HepG2 (cell line): ENCODE results near the gene STAB2. TPM values are rescaled to one million over a fixed set of nuclear protein-coding genes. Genes with fewer than 3 reads are reported as not detected.

Source experiments
- ATAC-seq: fragments of 200-7000 bp; cut with Tn5 transposase; 3 replicates; pipeline ENCODE4 v1.9.1; 2020; ENCODE audit warnings: mild to moderate bottlenecking, moderate library complexity
- BruUV-seq: library from RNA; stranded (reverse); fragments of 400-500 nt; replicated peaks from 2 replicates; lab custom pipeline; 2021; lab: Mats Ljungman, UMichigan
- CTCF ChIA-PET: fragments of 300-600 bp; formaldehyde crosslinking; extraction: SDS; loops from one replicate; lab custom pipeline; 2021; ENCODE audit warnings: low total read pairs, inconsistent platforms, low intra/inter-chr PET ratio; lab: Yijun Ruan, JAX
- POLR2A ChIA-PET: fragments of 350-600 bp; sonication (Branson Sonifier 250); formaldehyde crosslinking; loops from one replicate; lab custom pipeline; 2020; ENCODE audit warnings: antibody characterized with exemption, inconsistent platforms; lab: Yijun Ruan, JAX
- DNase-seq: peaks from one replicate; pipeline ENCODE4 v3.0.0-alpha.2; 2015; ENCODE audit warnings: low spot score
- FAIRE-seq: peaks from 3 replicates; lab custom pipeline; 2011; peaks lifted over from hg19 to GRCh38; lab: Jason Lieb, UNC
- H2AFZ ChIP-seq: one replicate; pipeline ENCODE4 v1.6.1; 2011; ENCODE audit warnings: low read length, inconsistent platforms
- H3K27ac ChIP-seq: fragments of 300-600 bp; 3 replicates; pipeline ENCODE4 v1.8.0; 2011; ENCODE audit warnings: mixed run types, mild to moderate bottlenecking, mixed read lengths, low read length, inconsistent platforms; ENCODE audit not compliant: insufficient read depth; ENCODE audit errors: extremely low read length
- H3K27me3 ChIP-seq, 2 experiments: fragments of 200-600 bp in 1 of 2; 2 replicates in 1 of 2; 3 replicates in 1 of 2; pipeline versions ENCODE4 v1.6.0 to v1.8.0; 2011; ENCODE audit warnings: low read length in 2 of 2, mild to moderate bottlenecking in 2 of 2, moderate library complexity in 2 of 2, inconsistent platforms in 1 of 2; ENCODE audit not compliant: insufficient read depth in 2 of 2, control insufficient read depth in 1 of 2
- H3K36me3 ChIP-seq, 2 experiments: fragments of 200-600 bp in 1 of 2; replicated peaks in 1 of 2; 2 replicates in 1 of 2; 3 replicates in 1 of 2; pipeline versions ENCODE4 v1.5.1 to v1.8.0; 2011; ENCODE audit warnings: low read length in 2 of 2, inconsistent platforms in 1 of 2; ENCODE audit not compliant: insufficient read depth in 2 of 2, control insufficient read depth in 1 of 2
- H3K4me1 ChIP-seq: 2 replicates; pipeline ENCODE4 v1.5.1; 2012; ENCODE audit warnings: low read length, inconsistent platforms; ENCODE audit not compliant: insufficient read depth
- H3K4me2 ChIP-seq: 2 replicates; pipeline ENCODE4 v1.6.0; 2011; ENCODE audit warnings: low read depth, low read length, inconsistent platforms
- H3K4me3 ChIP-seq, 3 experiments: fragments of 200-600 bp in 1 of 3; sonication (generic), shearing (Covaris generic) in 1 of 3; replicated peaks in 1 of 3; 2 replicates each; pipeline ENCODE4 v1.5.1; 2011 to 2016; ENCODE audit warnings: low read length in 3 of 3, inconsistent platforms in 2 of 3, low read depth in 2 of 3, mild to moderate bottlenecking in 2 of 3, control low read depth in 1 of 3, mixed read lengths in 1 of 3; ENCODE audit not compliant: insufficient read depth in 1 of 3
- H3K79me2 ChIP-seq: one replicate; pipeline ENCODE4 v1.6.1; 2011; ENCODE audit warnings: low read length, inconsistent platforms; ENCODE audit not compliant: insufficient read depth
- H3K9ac ChIP-seq: 2 replicates; pipeline ENCODE4 v1.6.0; 2011; ENCODE audit warnings: mild to moderate bottlenecking, low read depth, low read length, inconsistent platforms; ENCODE audit not compliant: insufficient read depth
- H3K9me3 ChIP-seq: 2 replicates; pipeline ENCODE4 v1.5.1; 2012; ENCODE audit warnings: mild to moderate bottlenecking, low read length
- H4K20me1 ChIP-seq: 2 replicates; pipeline ENCODE4 v1.6.0; 2011; ENCODE audit warnings: inconsistent platforms, mild to moderate bottlenecking, low read length, moderate library complexity; ENCODE audit not compliant: insufficient read depth
- EP300 ChIP-seq, 3 experiments: sonication (generic) in 1 of 3; formaldehyde crosslinking in 1 of 3; IDR thresholded peaks; 2 replicates each; pipeline versions ENCODE4 v1.5.1 to v1.6.1; 2011 to 2020; ENCODE audit warnings: low read depth in 2 of 3, low read length in 2 of 3, borderline replicate concordance in 1 of 3, improper control_type of control experiment in 1 of 3, mild to moderate bottlenecking in 1 of 3, missing genetic modification reagents in 1 of 3, moderate library complexity in 1 of 3
- GRHL1 ChIP-seq: sonication (generic); formaldehyde crosslinking; conservative IDR thresholded peaks from 2 replicates; pipeline ENCODE4 v1.8.0; 2022; ENCODE audit warnings: missing genetic modification reagents
- GZF1 ChIP-seq: sonication (generic); formaldehyde crosslinking; IDR thresholded peaks from 2 replicates; pipeline ENCODE4 v1.5.1; 2020; ENCODE audit warnings: mild to moderate bottlenecking, missing genetic modification reagents
- HMGXB4 ChIP-seq, 2 experiments: sonication (generic) in 1 of 2; formaldehyde crosslinking in 1 of 2; IDR thresholded peaks; 2 replicates each; pipeline versions ENCODE4 v1.4.0 to v1.6.1; 2018 to 2020; ENCODE audit warnings: missing genetic modification reagents in 2 of 2, borderline replicate concordance in 1 of 2, low read depth in 1 of 2, mild to moderate bottlenecking in 1 of 2, missing biosample characterization in 1 of 2
- HOXA5 ChIP-seq: sonication (generic); formaldehyde crosslinking; IDR thresholded peaks from 2 replicates; pipeline ENCODE4 v1.4.0; 2020; ENCODE audit warnings: missing genetic modification reagents
- MIER3 ChIP-seq: IDR thresholded peaks from 2 replicates; pipeline ENCODE4 v1.6.1; 2016; ENCODE audit warnings: missing compliant biosample characterization, borderline replicate concordance
- SRSF4 ChIP-seq: fragments of 200-400 bp; formaldehyde crosslinking; IDR thresholded peaks from one replicate; pipeline ENCODE4 v1.6.1; 2018; ENCODE audit warnings: mild to moderate bottlenecking, low read depth, low read length, moderate library complexity; ENCODE audit not compliant: poor library complexity, severe bottlenecking
- STAG1 ChIP-seq: sonication (generic); formaldehyde crosslinking; IDR thresholded peaks from 2 replicates; pipeline ENCODE4 v1.4.0; 2020; ENCODE audit warnings: missing genetic modification reagents
- ZNF24 ChIP-seq: fragments of 450-650 bp; IDR thresholded peaks from 2 replicates; pipeline ENCODE4 v1.6.1; 2017; ENCODE audit warnings: antibody characterized with exemption, mild to moderate bottlenecking
- ZNF451 ChIP-seq: sonication (generic); formaldehyde crosslinking; IDR thresholded peaks from 2 replicates; pipeline ENCODE4 v1.5.0; 2020; ENCODE audit warnings: mild to moderate bottlenecking, missing genetic modification reagents
- ZNF512 ChIP-seq: sonication (generic); formaldehyde crosslinking; IDR thresholded peaks from 2 replicates; pipeline ENCODE4 v1.4.0; 2020; ENCODE audit warnings: mild to moderate bottlenecking, missing genetic modification reagents
- ZNF557 ChIP-seq: sonication (generic); formaldehyde crosslinking; IDR thresholded peaks from 2 replicates; pipeline ENCODE4 v1.4.0; 2020; ENCODE audit warnings: missing genetic modification reagents
- ZNF558 ChIP-seq: sonication (generic); formaldehyde crosslinking; IDR thresholded peaks from 2 replicates; pipeline ENCODE4 v1.9.0; 2022; ENCODE audit warnings: mild to moderate bottlenecking, missing genetic modification reagents, borderline replicate concordance
- whole genome bisulfite sequencing: methylation state at CpG from one replicate; pipeline ENCODE4 v1.1.6; 2017; ENCODE audit warnings: low lambda C conversion rate; 5-methylcytosine and 5-hydroxymethylcytosine counted together
- in situ Hi-C: cut with HindIII; loops from 2 replicates; pipeline ENCODE4 v1.10.0; 2017; ENCODE audit warnings: low pct_unique_long_range_greater_than_20kb; ENCODE audit not compliant: extremely low pct_ligation_motif_present
- intact Hi-C: fragments of 100-400 bp; cut with micrococcal nuclease; formaldehyde crosslinking; loops from one replicate; pipeline ENCODE4 v1.10.0; 2022; ENCODE audit not compliant: unreplicated experiment
- polyA plus RNA-seq, 8 experiments: library from polyadenylated mRNA; depleted of rRNA in 3 of 8; stranded (reverse) in 7 of 8; unstranded in 1 of 8; fragments of >200 nt; fragmentation: Illumina TruSeq in 4 of 8; extraction: Trizol in 4 of 8; gene quantifications; 2 replicates each; pipeline versions ENCODE4 v1.2.1 to v1.2.3, GENCODE V29; 2011 to 2016; ENCODE audit warnings: low read depth in 4 of 8, missing spikeins in 1 of 8, mixed read lengths in 1 of 8; ENCODE audit not compliant: insufficient read depth in 1 of 8
- total RNA-seq, 5 experiments: library from RNA; depleted of rRNA; stranded (reverse); fragments of >200 nt; fragmentation: Illumina TruSeq; extraction: Trizol; gene quantifications; 2 replicates each; pipeline ENCODE4 v1.2.3, GENCODE V29; 2016; ENCODE audit warnings: low read depth in 1 of 5

The STAB2 gene
- total and polyA plus RNA-seq, 2 of the 13 experiments (the other 11 are each of a cell fraction or from before 2014, with no cell fraction given), result not detected

GRCh38 chr12:103623716-103624115 is 36.6 kb downstream of the STAB2 start:
- Histone ChIP-seq H3K4me2 (no peak overlapping the region), H3K27ac (no peak overlapping the region)
- CTCF ChIA-PET, result no interaction called here
- no peak for TF ChIP-seq ZNF451 (CRISPR knock-in tag)
- TF ChIP-seq SRSF4, result no peak
- no peak for TF ChIP-seq EP300 (IDR thresholded peaks at IDR 0.05; ENCODE audit: low read depth in 2 of 2, low read length in 2 of 2)
- no peak for TF ChIP-seq EP300 (CRISPR knock-in tag; IDR thresholded peaks at IDR 0.05; ENCODE audit: borderline replicate concordance)
- no peak for TF ChIP-seq GZF1
- no peak for TF ChIP-seq ZNF558
- TF ChIP-seq HOXA5, result no peak
- no peak for TF ChIP-seq ZNF557 (CRISPR knock-in tag)
- TF ChIP-seq MIER3 (CRISPR knock-in tag), result no peak
- TF ChIP-seq, all 625 proteins: peak for 0
- POLR2A ChIA-PET, result no interaction called here
- DNase-seq, result no peak
- ATAC-seq, result no peak
- BruUV-seq, result no TSS peak
- Histone ChIP-seq H2AFZ (no peak overlapping the region), H3K9ac (no peak overlapping the region), H3K4me1 (no peaks in the 10 kb centered on the region), H3K9me3 (no peaks in the 10 kb centered on the region), H4K20me1 (no peaks in the 10 kb centered on the region), H3K79me2 (no peaks in the 10 kb centered on the region), H3K4me3 (no peak overlapping the region), H3K36me3 (no peaks in the 10 kb centered on the region), H3K27me3 (no peaks in the 10 kb centered on the region; a peak in 1 of 5 replicates)
- in situ Hi-C loops (no loop called here), intact Hi-C loops (no loop called here)
- WGBS, result 15% methylated on average over 6 of the region's 6 CpGs
- FAIRE-seq, result no peak

- Histone ChIP-seq H3K9ac (no peak overlapping the region), H3K4me3 (no peak overlapping the region), H2AFZ (no peak overlapping the region), H3K27ac (no peak overlapping the region), H3K4me1 (no peaks in the 10 kb centered on the region), H3K4me2 (no peak overlapping the region), H3K79me2 (no peaks in the 10 kb centered on the region), H4K20me1 (no peaks in the 10 kb centered on the region), H3K36me3 (no peaks in the 10 kb centered on the region), H3K9me3 (no peaks in the 10 kb centered on the region), H3K27me3 (no peaks in the 10 kb centered on the region)
- in situ Hi-C loops (no loop called here), intact Hi-C loops (no loop called here)
- ChIA-PET POLR2A (no interaction called here), CTCF (no interaction called here)
- DNase-seq (peak; percentile 24), FAIRE-seq (no peak), ATAC-seq (peak; percentile 89)
- WGBS, result 4% methylated on average over 2 of the region's 4 CpGs
- BruUV-seq, result no TSS peak
- TF ChIP-seq HMGXB4 (CRISPR knock-in tag; IDR thresholded peaks at IDR 0.05; ENCODE audit: borderline replicate concordance in 1 of 2, low read depth in 1 of 2), result no peak
- TF ChIP-seq ZNF24, result peak; percentile 77
- peak; percentile 68 for TF ChIP-seq STAG1
- no peak for TF ChIP-seq ZNF512 (CRISPR knock-in tag)
- no peak for TF ChIP-seq GRHL1 (CRISPR knock-in tag)
These were observed 39.4 kb downstream of the STAB2 start for GRCh38 chr12:103626498-103626897.
